Esophagus muscularis mucosa (tissue), 4 donors: Measurements from ENCODE around the gene MCTP2. TPM values are rescaled to one million over a fixed set of nuclear protein-coding genes. Genes with fewer than 3 reads are reported as not detected.

Experiments
- DNase-seq: peaks from one replicate; pipeline ENCODE4 v3.0.0-alpha.2; 2017; ENCODE audit errors: extremely low spot score
- H3K27ac ChIP-seq, 4 donors: fragments of 200-600 bp; sonication (generic); replicated peaks in 1 of 4; 1 replicate in 3 of 4; 2 replicates in 1 of 4; pipeline ENCODE4 v1.5.1; 2016 to 2019; ENCODE audit warnings: mild to moderate bottlenecking in 1 of 4
- H3K27me3 ChIP-seq, 4 donors: fragments of 200-600 bp; sonication (generic); one replicate each; pipeline versions ENCODE4 v1.5.1 to v1.6.0; 2016 to 2019
- H3K36me3 ChIP-seq, 4 donors: fragments of 200-600 bp; sonication (generic); one replicate each; pipeline ENCODE4 v1.5.1; 2016 to 2019
- H3K4me1 ChIP-seq, 4 donors: fragments of 200-600 bp; sonication (generic); one replicate each; pipeline ENCODE4 v1.5.1; 2016 to 2019
- H3K4me3 ChIP-seq, 4 donors: fragments of 200-600 bp; sonication (generic); 1 replicate in 2 of 4; 2 replicates in 2 of 4; pipeline ENCODE4 v1.5.1; 2016 to 2019; ENCODE audit warnings: mild to moderate bottlenecking in 4 of 4, moderate library complexity in 1 of 4
- H3K9me3 ChIP-seq, 4 donors: fragments of 200-600 bp; sonication (generic); 1 replicate in 3 of 4; 2 replicates in 1 of 4; pipeline ENCODE4 v1.5.1; 2016 to 2019
- CTCF ChIP-seq, 3 experiments: fragments of 200-600 bp in 2 of 3; fragments of 450-650 bp in 1 of 3; sonication (generic) in 2 of 3; IDR thresholded peaks; one replicate each; pipeline ENCODE4 v1.5.1; 2017 to 2019; ENCODE audit warnings: antibody characterized with exemption in 3 of 3, mild to moderate bottlenecking in 2 of 3, moderate library complexity in 1 of 3
- EP300 ChIP-seq: sonication (generic); formaldehyde crosslinking; IDR thresholded peaks from one replicate; pipeline ENCODE4 v1.6.1; 2017; ENCODE audit warnings: antibody characterized with exemption
- POLR2A ChIP-seq: fragments of 450-650 bp; IDR thresholded peaks from one replicate; pipeline ENCODE4 v1.6.1; 2017; ENCODE audit warnings: antibody characterized with exemption, moderate library complexity, mild to moderate bottlenecking, low read depth
- POLR2AphosphoS5 ChIP-seq, 2 donors: sonication (generic); formaldehyde crosslinking; IDR thresholded peaks; one replicate each; pipeline ENCODE4 v1.6.1; 2017; ENCODE audit warnings: antibody characterized with exemption in 2 of 2
- WGBS: methylation state at CpG from one replicate; pipeline ENCODE4 v1.1.5; 2018; 5-methylcytosine and 5-hydroxymethylcytosine counted together
- intact Hi-C: fragments of 100-400 bp; cut with DNase I; formaldehyde crosslinking; loops from one replicate; pipeline ENCODE4 v1.15.1; 2023
- total RNA-seq, 4 donors: library from RNA; depleted of rRNA; stranded (reverse); fragments of >200 nt; gene quantifications; one replicate each; pipeline versions ENCODE4 v1.1.0 to v1.2.1, GENCODE V29; 2016

MCTP2 gene
- total RNA-seq, 4 donors from 2014 or later = 2.4 to 14.6 (median 4.4) TPM

- WGBS = 74% methylated on average over 1 of the region's 1 CpG
- no peaks in the 10 kb centered on the region for H3K4me1 ChIP-seq
- intact Hi-C loops = no loop called here
- H3K9me3 ChIP-seq = no peaks in the 10 kb centered on the region
- DNase-seq = no peak
- H3K36me3 ChIP-seq = peaks cover 0 to 3% (median 0%) of the 10 kb centered on the region in 4 donors
- TF ChIP-seq CTCF (IDR thresholded peaks at IDR 0.05) = no peak
- no peak for TF ChIP-seq POLR2AphosphoS5 (IDR thresholded peaks at IDR 0.05)
- no peak for TF ChIP-seq EP300
- H3K27ac ChIP-seq = no peak overlapping the region
- no peak overlapping the region for H3K4me3 ChIP-seq
- H3K27me3 ChIP-seq = no peaks in the 10 kb centered on the region
These were observed 220.1 kb downstream of the MCTP2 start for GRCh38 chr15:94451466-94451865.

GRCh38 chr15:94453227-94453988 lies 222.0 kb downstream of the MCTP2 start:
- Histone ChIP-seq H3K9me3 (no peaks in the 10 kb centered on the region), H3K27me3 (no peaks in the 10 kb centered on the region), H3K4me1 (no peaks in the 10 kb centered on the region), H3K36me3 (peaks cover 0 to 3% (median 0%) of the 10 kb centered on the region in 4 donors), H3K4me3 (no peak overlapping the region), H3K27ac (no peak overlapping the region)
- TF ChIP-seq CTCF (IDR thresholded peaks at IDR 0.05) (no peak), POLR2A (no peak), EP300 (no peak), POLR2AphosphoS5 (IDR thresholded peaks at IDR 0.05) (no peak)
- intact Hi-C loops = no loop called here
- DNase-seq = no peak
- 81% methylated on average over 1 of the region's 1 CpG for WGBS

GRCh38 chr15:94455297-94455696 lies 223.9 kb downstream of the MCTP2 start:
- Histone ChIP-seq H3K36me3 (peaks cover 0 to 3% (median 0%) of the 10 kb centered on the region in 4 donors), H3K27me3 (no peaks in the 10 kb centered on the region), H3K27ac (no peak overlapping the region), H3K9me3 (no peaks in the 10 kb centered on the region), H3K4me1 (no peaks in the 10 kb centered on the region), H3K4me3 (no peak overlapping the region)
- 91% methylated on average over 9 of the region's 9 CpGs for WGBS
- DNase-seq = no peak
- intact Hi-C loops = no loop called here
- TF ChIP-seq CTCF (IDR thresholded peaks at IDR 0.05) (no peak), POLR2A (no peak), EP300 (no peak), POLR2AphosphoS5 (IDR thresholded peaks at IDR 0.05) (no peak)

- H3K27ac ChIP-seq = no peak overlapping the region
- no peak for TF ChIP-seq EP300
- no peak for TF ChIP-seq CTCF (IDR thresholded peaks at IDR 0.05)
- TF ChIP-seq POLR2AphosphoS5 (IDR thresholded peaks at IDR 0.05) = no peak
- TF ChIP-seq POLR2A = no peak
- H3K4me1 ChIP-seq = no peaks in the 10 kb centered on the region
- H3K4me3 ChIP-seq = no peak overlapping the region
- H3K36me3 ChIP-seq = peaks cover 0 to 3% (median 0%) of the 10 kb centered on the region in 4 donors
- no peak for DNase-seq
- intact Hi-C loops = no loop called here
- no peaks in the 10 kb centered on the region for H3K9me3 ChIP-seq
- H3K27me3 ChIP-seq = no peaks in the 10 kb centered on the region
- 70% methylated on average over 5 of the region's 5 CpGs for WGBS
These were observed 224.9 kb downstream of the MCTP2 start for GRCh38 chr15:94456226-94456625.

- Histone ChIP-seq H3K9me3 (no peaks in the 10 kb centered on the region), H3K36me3 (peaks cover 0 to 3% (median 0%) of the 10 kb centered on the region in 4 donors), H3K4me3 (no peak overlapping the region), H3K27ac (no peak overlapping the region), H3K27me3 (no peaks in the 10 kb centered on the region), H3K4me1 (no peaks in the 10 kb centered on the region)
- 90% methylated on average over 8 of the region's 8 CpGs for WGBS
- no peak for DNase-seq
- no peak for TF ChIP-seq POLR2A
- TF ChIP-seq CTCF (IDR thresholded peaks at IDR 0.05) = no peak
- no peak for TF ChIP-seq EP300
- no peak for TF ChIP-seq POLR2AphosphoS5 (IDR thresholded peaks at IDR 0.05)
- intact Hi-C loops = no loop called here
These were observed 226.3 kb downstream of the MCTP2 start for GRCh38 chr15:94457661-94458060.
